Osteoblast (primary cell): ENCODE measurements around the gene RTCB. TPM values are rescaled to one million over a fixed set of nuclear protein-coding genes. Genes with fewer than 3 reads are reported as not detected.

ENCODE experiments used
- DNase-seq: peaks from one replicate; pipeline ENCODE4 v3.0.0; 2011; ENCODE audit warnings: low spot score, mixed read lengths; ENCODE audit not compliant: insufficient read length; ENCODE audit errors: missing footprints
- H2AFZ ChIP-seq: 2 replicates; pipeline ENCODE4 v1.6.0; 2011; ENCODE audit warnings: mild to moderate bottlenecking, low read length
- H3K27ac ChIP-seq: 2 replicates; pipeline ENCODE4 v1.5.1; 2011; ENCODE audit warnings: mild to moderate bottlenecking, low read depth, low read length, moderate library complexity
- H3K27me3 ChIP-seq: 2 replicates; pipeline ENCODE4 v1.6.0; 2012; ENCODE audit warnings: mild to moderate bottlenecking, control low read depth, inconsistent platforms, low read length, moderate library complexity; ENCODE audit not compliant: insufficient read depth
- H3K36me3 ChIP-seq: 2 replicates; pipeline ENCODE4 v1.5.1; 2011; ENCODE audit warnings: mild to moderate bottlenecking, low read length, control low read depth, moderate library complexity; ENCODE audit not compliant: insufficient read depth
- H3K4me1 ChIP-seq: 2 replicates; pipeline ENCODE4 v1.5.1; 2011; ENCODE audit warnings: mild to moderate bottlenecking, low read length, control low read depth, moderate library complexity; ENCODE audit not compliant: insufficient read depth
- H3K4me2 ChIP-seq: 2 replicates; pipeline ENCODE4 v1.6.0; 2011; ENCODE audit warnings: mild to moderate bottlenecking, low read length; ENCODE audit not compliant: insufficient read depth
- H3K4me3 ChIP-seq: fragments of 200-600 bp; sonication (generic); 3 replicates; pipeline ENCODE4 v1.5.1; 2012; ENCODE audit warnings: mild to moderate bottlenecking, low read length, inconsistent platforms; ENCODE audit not compliant: insufficient read depth
- H3K79me2 ChIP-seq: 2 replicates; pipeline ENCODE4 v1.6.0; 2012; ENCODE audit warnings: mild to moderate bottlenecking, low read length, control low read depth, inconsistent platforms; ENCODE audit not compliant: insufficient read depth
- H3K9me3 ChIP-seq: 2 replicates; pipeline ENCODE4 v1.5.1; 2011; ENCODE audit warnings: low read depth, low read length, control low read depth
- H4K20me1 ChIP-seq: 2 replicates; pipeline ENCODE4 v1.6.0; 2012; ENCODE audit warnings: mild to moderate bottlenecking, low read length, control low read depth; ENCODE audit not compliant: insufficient read depth
- total RNA-seq: library from RNA; depleted of rRNA; stranded (reverse); fragments of >200 nt; gene quantifications from 2 replicates; pipeline ENCODE4 v1.2.3, GENCODE V29; 2012
- TF ChIP-seq, protein P1 (sequence below): IDR thresholded peaks from 2 replicates; pipeline ENCODE4 v1.5.1; 2011; ENCODE audit warnings: mild to moderate bottlenecking, low read depth, low read length, moderate library complexity; ENCODE audit errors: extremely low read depth

RTCB gene
- total RNA-seq, 1 donor = 107 TPM

DNA sequence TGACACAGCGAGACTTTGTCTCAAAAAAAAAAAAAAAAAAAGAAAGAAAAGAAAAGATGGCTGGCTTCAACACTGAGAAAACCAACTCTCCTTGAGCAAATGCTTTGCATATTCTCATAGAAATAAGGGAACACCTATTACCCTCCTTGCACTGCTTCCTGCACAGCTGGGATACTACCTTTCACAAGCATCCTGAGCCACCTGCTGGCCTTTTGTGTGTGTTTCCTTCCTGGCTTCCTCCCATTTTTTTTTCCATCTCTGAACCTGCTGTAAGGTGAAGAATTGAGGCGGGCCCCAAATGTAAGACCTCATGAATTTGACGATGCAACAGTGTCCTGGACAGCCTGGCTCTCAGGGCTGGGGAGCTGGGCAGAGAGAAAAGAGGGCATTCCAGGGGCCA lies 56.3 kb downstream of the RTCB start:
- TF ChIP-seq, protein P1, sequence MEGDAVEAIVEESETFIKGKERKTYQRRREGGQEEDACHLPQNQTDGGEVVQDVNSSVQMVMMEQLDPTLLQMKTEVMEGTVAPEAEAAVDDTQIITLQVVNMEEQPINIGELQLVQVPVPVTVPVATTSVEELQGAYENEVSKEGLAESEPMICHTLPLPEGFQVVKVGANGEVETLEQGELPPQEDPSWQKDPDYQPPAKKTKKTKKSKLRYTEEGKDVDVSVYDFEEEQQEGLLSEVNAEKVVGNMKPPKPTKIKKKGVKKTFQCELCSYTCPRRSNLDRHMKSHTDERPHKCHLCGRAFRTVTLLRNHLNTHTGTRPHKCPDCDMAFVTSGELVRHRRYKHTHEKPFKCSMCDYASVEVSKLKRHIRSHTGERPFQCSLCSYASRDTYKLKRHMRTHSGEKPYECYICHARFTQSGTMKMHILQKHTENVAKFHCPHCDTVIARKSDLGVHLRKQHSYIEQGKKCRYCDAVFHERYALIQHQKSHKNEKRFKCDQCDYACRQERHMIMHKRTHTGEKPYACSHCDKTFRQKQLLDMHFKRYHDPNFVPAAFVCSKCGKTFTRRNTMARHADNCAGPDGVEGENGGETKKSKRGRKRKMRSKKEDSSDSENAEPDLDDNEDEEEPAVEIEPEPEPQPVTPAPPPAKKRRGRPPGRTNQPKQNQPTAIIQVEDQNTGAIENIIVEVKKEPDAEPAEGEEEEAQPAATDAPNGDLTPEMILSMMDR = no peak

DNA sequence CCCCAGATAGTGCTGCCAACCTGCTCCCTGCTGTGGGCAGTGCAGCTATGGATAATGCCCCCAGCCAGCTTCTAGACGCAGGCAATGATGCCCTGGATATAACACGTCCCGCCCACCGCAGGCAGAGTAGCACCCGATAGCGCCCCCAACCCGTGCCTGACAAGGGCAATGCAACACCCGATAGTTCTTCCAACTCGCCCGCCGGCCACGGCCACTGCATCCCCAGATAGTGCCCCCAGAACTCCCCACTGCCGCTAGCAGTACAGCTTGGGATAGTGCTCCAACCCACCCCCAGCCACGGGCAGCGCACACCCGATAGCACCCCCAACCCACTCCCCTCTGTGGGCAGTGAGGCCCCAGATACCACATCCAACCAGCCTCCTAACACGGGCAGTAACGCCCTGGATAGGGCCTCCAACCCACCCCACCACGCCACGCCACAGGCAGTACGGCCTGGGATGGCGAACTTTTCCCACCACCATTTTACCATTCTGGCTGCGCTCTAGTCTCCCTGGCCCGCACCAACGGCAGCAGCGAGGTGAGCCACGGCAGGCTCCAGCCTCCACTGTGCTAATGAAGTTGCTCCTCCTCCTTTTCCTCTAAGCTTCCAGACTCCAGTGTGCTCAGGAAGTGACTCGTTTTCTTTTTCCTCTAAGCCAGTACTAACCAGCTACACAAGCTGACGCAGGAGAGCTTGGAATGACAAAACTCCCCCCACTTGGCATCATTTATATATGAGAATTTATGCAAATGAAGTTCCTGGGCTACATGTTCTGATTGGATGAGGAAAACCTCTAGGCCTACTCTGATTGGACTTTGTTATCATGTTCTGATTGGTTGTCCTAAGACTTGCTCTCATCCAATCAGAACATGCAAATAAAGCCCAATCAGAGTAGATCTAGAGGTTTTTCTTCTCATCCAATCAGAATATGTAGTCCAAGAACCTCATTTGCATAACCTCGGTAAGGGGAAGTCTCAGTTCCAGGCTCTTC lies 57.4 kb downstream of the RTCB start:
- TF ChIP-seq, protein P1 = no peak
- no peak overlapping the region for H3K4me2 ChIP-seq
- no peaks in the 10 kb centered on the region for H3K4me1 ChIP-seq
- no peaks in the 10 kb centered on the region for H3K27me3 ChIP-seq
- H3K27ac ChIP-seq = no peak overlapping the region
- no peaks in the 10 kb centered on the region for H3K79me2 ChIP-seq
- no peaks in the 10 kb centered on the region for H3K36me3 ChIP-seq
- H3K9me3 ChIP-seq = no peaks in the 10 kb centered on the region
- DNase-seq = peak; percentile 92
- no peaks in the 10 kb centered on the region for H4K20me1 ChIP-seq
- no peak overlapping the region for H3K4me3 ChIP-seq
- peak overlapping the region; percentile 29 for H2AFZ ChIP-seq

More for the DNA sequence above, 56.3 kb downstream of the RTCB start:
- Histone ChIP-seq H3K79me2 (no peaks in the 10 kb centered on the region), H2AFZ (no peak overlapping the region), H3K9me3 (no peaks in the 10 kb centered on the region), H3K4me2 (no peak overlapping the region), H3K27ac (no peak overlapping the region), H4K20me1 (no peaks in the 10 kb centered on the region), H3K4me1 (no peaks in the 10 kb centered on the region), H3K36me3 (no peaks in the 10 kb centered on the region), H3K27me3 (no peaks in the 10 kb centered on the region), H3K4me3 (no peak overlapping the region)
- DNase-seq = no peak

DNA sequence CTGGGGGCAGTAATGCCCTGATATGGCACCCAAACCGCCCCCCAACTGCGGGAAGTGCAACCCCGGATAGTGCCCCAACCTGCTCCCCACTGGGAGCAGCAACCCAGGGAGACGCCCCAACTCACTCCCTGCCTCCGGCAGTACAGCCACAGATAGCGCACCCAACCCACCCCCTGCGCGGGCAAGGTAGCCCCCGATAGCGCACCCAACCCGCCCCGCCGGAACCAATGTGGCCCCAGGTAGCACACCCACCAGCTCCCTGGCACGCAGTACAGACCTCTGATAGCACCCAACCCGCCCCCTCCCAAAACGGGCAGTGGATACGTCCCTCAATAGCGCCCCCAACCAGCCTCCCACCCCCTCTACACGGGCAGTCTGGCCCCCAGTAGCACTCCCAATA lies 58.2 kb downstream of the RTCB start:
- DNase-seq = no peak
- TF ChIP-seq, protein P1 = no peak
- H3K4me2 ChIP-seq = no peak overlapping the region
- H3K27ac ChIP-seq = no peak overlapping the region
- no peaks in the 10 kb centered on the region for H4K20me1 ChIP-seq
- no peak overlapping the region for H2AFZ ChIP-seq
- no peaks in the 10 kb centered on the region for H3K36me3 ChIP-seq
- no peaks in the 10 kb centered on the region for H3K9me3 ChIP-seq
- H3K79me2 ChIP-seq = no peaks in the 10 kb centered on the region
- no peaks in the 10 kb centered on the region for H3K27me3 ChIP-seq
- H3K4me3 ChIP-seq = no peak overlapping the region
- no peaks in the 10 kb centered on the region for H3K4me1 ChIP-seq

- Histone ChIP-seq H3K27ac (no peak overlapping the region), H3K4me1 (no peaks in the 10 kb centered on the region), H2AFZ (no peak overlapping the region), H3K36me3 (no peaks in the 10 kb centered on the region), H3K4me3 (no peak overlapping the region), H3K79me2 (no peaks in the 10 kb centered on the region), H3K9me3 (no peaks in the 10 kb centered on the region), H3K27me3 (no peaks in the 10 kb centered on the region), H4K20me1 (no peaks in the 10 kb centered on the region), H3K4me2 (no peak overlapping the region)
- TF ChIP-seq, protein P1 = no peak
- DNase-seq = no peak
Measured at GRCh38 chr22:32353292-32353691, 58.8 kb downstream of the RTCB start.
